ENCODE measurements around the gene GBP3. TPM values are rescaled to one million over a fixed set of nuclear protein-coding genes. Genes with fewer than 3 reads are reported as not detected.

GBP3 gene
- total and polyA plus RNA-seq, 2 experiments from 2014 or later, result 0.13 TPM; not detected in 1

- TF ChIP-seq REST (IDR thresholded peaks at IDR 0.05; ENCODE audit: unreplicated experiment) (no peak), CTCF (conservative IDR thresholded peaks at IDR 0.05; ENCODE audit: low read depth in 2 of 2) (no peak)
Observed at GRCh38 chr1:89008511-89008910, 14.2 kb downstream of the GBP3 start (continued).

- Mint-ChIP-seq H3K9me3 (no peaks in the 10 kb centered on the region; the same call in 2 of the 3 replicates), H3K4me3 (no peak overlapping the region), H3K27ac (no peak overlapping the region; the same call in 1 of the 2 replicates), H3K36me3 (ENCODE audit: low read depth) (no peaks in the 10 kb centered on the region), H3K27me3 (ENCODE audit: insufficient read depth, low read depth, poor library complexity) (no peaks in the 10 kb centered on the region), H3K4me1 (peaks cover 15% of the 10 kb centered on the region)
- DNase-seq (ENCODE audit: low spot score) (no peak), ATAC-seq (no peak)
- Histone ChIP-seq H4K20me1 (replicated peaks; ENCODE audit: insufficient read depth) (no peaks in the 10 kb centered on the region), H3K4me1 (ENCODE audit: insufficient read depth) (no peaks in the 10 kb centered on the region), H3K9me2 (ENCODE audit: insufficient read depth) (no peaks in the 10 kb centered on the region), H3K36me3 (ENCODE audit: insufficient read depth) (no peaks in the 10 kb centered on the region), H3K27ac (ENCODE audit: low read depth) (no peak overlapping the region), H3K27me3 (ENCODE audit: insufficient read depth) (no peaks in the 10 kb centered on the region), H3K79me2 (replicated peaks; ENCODE audit: insufficient read depth) (no peaks in the 10 kb centered on the region), H3K4me3 (no peak overlapping the region), H3F3A (replicated peaks; ENCODE audit: low read depth) (no peaks in the 10 kb centered on the region), H2AFZ (peak overlapping the region; percentile 64; the same call in 1 of the 2 replicates), H3K4me2 (no peak overlapping the region)
- no peak for TF ChIP-seq STAT1 (IDR thresholded peaks at IDR 0.05; ENCODE audit: unreplicated experiment)
- no peak for TF ChIP-seq ETS1 (IDR thresholded peaks at IDR 0.05)
- TF ChIP-seq POLR2AphosphoS5 (IDR thresholded peaks at IDR 0.05; ENCODE audit: low read depth), result no peak
- TF ChIP-seq REST (IDR thresholded peaks at IDR 0.05; ENCODE audit: unreplicated experiment), result no peak
- TF ChIP-seq EZH2phosphoT487 (IDR thresholded peaks at IDR 0.05; ENCODE audit: unreplicated experiment), result no peak
- no peak for TF ChIP-seq CTCF (conservative IDR thresholded peaks at IDR 0.05; ENCODE audit: low read depth in 2 of 2)
- TF ChIP-seq CREB1 (CRISPR knock-in tag; IDR thresholded peaks at IDR 0.05; ENCODE audit: low read depth), result no peak
- no peak for TF ChIP-seq ZNF331 (CRISPR knock-in tag; IDR thresholded peaks at IDR 0.05; ENCODE audit: low read depth)
- TF ChIP-seq ZNF114 (CRISPR knock-in tag; IDR thresholded peaks at IDR 0.05), result no peak
- no peak for TF ChIP-seq JUNB (IDR thresholded peaks at IDR 0.05; ENCODE audit: unreplicated experiment)
Observed at GRCh38 chr1:89005286-89006151, 17.1 kb downstream of the GBP3 start.
